GM12878 (cell line): ENCODE measurements around the gene FOLR2. TPM values are rescaled to one million over a fixed set of nuclear protein-coding genes. Genes with fewer than 3 reads are reported as not detected.
A peak's percentile ranks its signal among the peaks of the same experiment; 100 is the strongest.

ENCODE experiments used
- ATAC-seq: fragments of 200-7000 bp; cut with Tn5 transposase; 3 replicates; pipeline ENCODE4 v1.9.1; 2020; ENCODE audit warnings: mild to moderate bottlenecking, moderate library complexity
- BruUV-seq: library from RNA; stranded (reverse); fragments of 400-500 nt; replicated peaks from 2 replicates; lab custom pipeline; 2021; lab: Mats Ljungman, UMichigan
- CTCF ChIA-PET: fragments of 300-600 bp; sonication (Branson Sonifier 250); formaldehyde crosslinking; extraction: SDS; loops from one replicate; lab custom pipeline; 2021; ENCODE audit warnings: inconsistent platforms; lab: Yijun Ruan, JAX
- POLR2A ChIA-PET: fragments of 350-600 bp; formaldehyde crosslinking; extraction: SDS; loops from one replicate; lab custom pipeline; 2021; ENCODE audit warnings: inconsistent platforms; lab: Charles Lee
- RAD21 ChIA-PET: fragments of 300-600 bp; sonication (Branson Sonifier 250); formaldehyde crosslinking; loops from one replicate; lab custom pipeline; 2023; ENCODE audit warnings: antibody characterized with exemption; ENCODE audit not compliant: unreplicated experiment; lab: Charles Lee
- SMC1A ChIA-PET: fragments of 300-600 bp; sonication (Branson Sonifier 250); formaldehyde crosslinking; loops from one replicate; lab custom pipeline; 2023; ENCODE audit not compliant: unreplicated experiment, uncharacterized antibody; lab: Charles Lee
- DNase-seq: peaks from one replicate; pipeline ENCODE4 v3.0.0-alpha.2; 2011; ENCODE audit warnings: low read depth, low spot score
- FAIRE-seq: peaks from 3 replicates; lab custom pipeline; 2011; peaks lifted over from hg19 to GRCh38; lab: Jason Lieb, UNC
- H2AFZ ChIP-seq: 2 replicates; pipeline ENCODE4 v1.6.0; 2011; ENCODE audit warnings: low read depth, low read length, control low read depth; ENCODE audit not compliant: control insufficient read depth
- H3K27ac ChIP-seq: 2 replicates; pipeline ENCODE4 v1.5.1; 2011; ENCODE audit warnings: control low read depth; ENCODE audit not compliant: control insufficient read depth, insufficient read depth
- H3K27me3 ChIP-seq, 2 experiments: replicated peaks in 1 of 2; 2 replicates each; pipeline versions ENCODE4 v1.6.0 to v1.6.1; 2011; ENCODE audit warnings: low read length in 1 of 2; ENCODE audit not compliant: control insufficient read depth in 2 of 2, insufficient read depth in 2 of 2
- H3K36me3 ChIP-seq, 2 experiments: 2 replicates each; pipeline ENCODE4 v1.5.1; 2011; ENCODE audit warnings: low read length in 1 of 2; ENCODE audit not compliant: control insufficient read depth in 2 of 2, insufficient read depth in 2 of 2
- H3K4me1 ChIP-seq: 2 replicates; pipeline ENCODE4 v1.6.1; 2011; ENCODE audit warnings: mild to moderate bottlenecking, low read length, moderate library complexity, mixed read lengths; ENCODE audit not compliant: control insufficient read depth, insufficient read depth
- H3K4me2 ChIP-seq: 2 replicates; pipeline ENCODE4 v1.6.0; 2011; ENCODE audit warnings: control low read depth; ENCODE audit not compliant: control insufficient read depth, insufficient read depth
- H3K4me3 ChIP-seq: fragments of 200-600 bp; sonication (generic); 2 replicates; pipeline ENCODE4 v1.5.1; 2016
- H3K79me2 ChIP-seq: 2 replicates; pipeline ENCODE4 v1.6.0; 2011; ENCODE audit warnings: low read length; ENCODE audit not compliant: control insufficient read depth, insufficient read depth
- H3K9ac ChIP-seq: 2 replicates; pipeline ENCODE4 v1.8.0; 2011; ENCODE audit warnings: low read length, control low read depth, mixed read lengths; ENCODE audit not compliant: control insufficient read depth, insufficient read depth
- H3K9me3 ChIP-seq: replicated peaks from 3 replicates; pipeline ENCODE4 v1.5.1; 2011; ENCODE audit warnings: mild to moderate bottlenecking, low read length; ENCODE audit not compliant: control insufficient read depth, insufficient read depth
- H4K20me1 ChIP-seq: 2 replicates; pipeline ENCODE4 v1.6.0; 2011; ENCODE audit not compliant: control insufficient read depth, insufficient read depth
- ATF2 ChIP-seq: IDR thresholded peaks from 2 replicates; pipeline ENCODE4 v1.6.1; 2012; ENCODE audit warnings: low read length, inconsistent platforms
- BACH1 ChIP-seq: fragments of 450-650 bp; IDR thresholded peaks from 2 replicates; pipeline ENCODE4 v1.6.1; 2017; ENCODE audit warnings: mild to moderate bottlenecking, borderline replicate concordance
- BCL11A ChIP-seq: IDR thresholded peaks from 2 replicates; pipeline ENCODE4 v1.6.1; 2011; ENCODE audit warnings: low read depth, low read length
- CBX5 ChIP-seq: sonication (generic); IDR thresholded peaks from 2 replicates; pipeline ENCODE4 v1.6.1; 2016; ENCODE audit warnings: low read depth, moderate library complexity, mild to moderate bottlenecking, inconsistent platforms
- CEBPZ ChIP-seq: fragments of 150-350 bp; IDR thresholded peaks from 2 replicates; pipeline ENCODE4 v1.6.1; 2016; ENCODE audit warnings: low read depth, low read length
- CHD1 ChIP-seq: IDR thresholded peaks from 2 replicates; pipeline ENCODE4 v1.6.1; 2012; ENCODE audit warnings: low read depth, low read length, improper control_type of control experiment
- EP300 ChIP-seq, 2 experiments: fragments of 150-350 bp in 1 of 2; IDR thresholded peaks; 2 replicates each; pipeline ENCODE4 v1.6.1; 2011 to 2012; ENCODE audit warnings: low read depth in 2 of 2, low read length in 2 of 2, borderline replicate concordance in 1 of 2, improper control_type of control experiment in 1 of 2, inconsistent platforms in 1 of 2; ENCODE audit not compliant: control insufficient read depth in 1 of 2
- IKZF2 ChIP-seq, 2 experiments: fragments of 450-650 bp; IDR thresholded peaks; 2 replicates each; pipeline ENCODE4 v1.6.1; 2017; ENCODE audit warnings: mild to moderate bottlenecking in 2 of 2, moderate library complexity in 2 of 2
- MAX ChIP-seq: IDR thresholded peaks from 2 replicates; pipeline ENCODE4 v1.6.1; 2012; ENCODE audit warnings: low read depth, low read length, improper control_type of control experiment
- MTA2 ChIP-seq: fragments of 450-650 bp; IDR thresholded peaks from 2 replicates; pipeline ENCODE4 v1.6.1; 2016; ENCODE audit warnings: low read depth, mild to moderate bottlenecking, moderate library complexity
- NBN ChIP-seq: fragments of 450-650 bp; IDR thresholded peaks from 2 replicates; pipeline ENCODE4 v1.6.1; 2016
- NFIC ChIP-seq: IDR thresholded peaks from 2 replicates; pipeline ENCODE4 v1.6.1; 2012; ENCODE audit warnings: low read depth, mild to moderate bottlenecking, inconsistent platforms, low read length, moderate library complexity
- NFXL1 ChIP-seq: fragments of 450-650 bp; IDR thresholded peaks from 2 replicates; pipeline ENCODE4 v1.6.1; 2017; ENCODE audit warnings: antibody characterized with exemption, mild to moderate bottlenecking, borderline replicate concordance
- RELB ChIP-seq: fragments of 450-650 bp; IDR thresholded peaks from 2 replicates; pipeline ENCODE4 v1.6.1; 2017; ENCODE audit warnings: low read depth, mild to moderate bottlenecking, moderate library complexity
- SMAD1 ChIP-seq: fragments of 450-650 bp; IDR thresholded peaks from 2 replicates; pipeline ENCODE4 v1.6.1; 2018; ENCODE audit warnings: mild to moderate bottlenecking, low read depth; ENCODE audit not compliant: partially characterized antibody
- STAT1 ChIP-seq: fragments of 450-650 bp; conservative IDR thresholded peaks from 2 replicates; pipeline ENCODE4 v1.6.1; 2014; ENCODE audit warnings: antibody characterized with exemption, mild to moderate bottlenecking
- WRNIP1 ChIP-seq: IDR thresholded peaks from 2 replicates; pipeline ENCODE4 v1.6.1; 2011; ENCODE audit warnings: low read depth, low read length, improper control_type of control experiment, borderline replicate concordance
- WGBS: methylation state at CpG from one replicate; pipeline ENCODE4 v1.1.6; 2016; ENCODE audit warnings: low lambda C conversion rate; ENCODE audit not compliant: insufficient replicate concordance, insufficient coverage; ENCODE audit errors: missing lambda C conversion rate; 5-methylcytosine and 5-hydroxymethylcytosine counted together
- in situ Hi-C: fragments of 300-500 bp; cut with MboI; formaldehyde crosslinking; loops from 9 replicates; pipeline ENCODE4 v1.14.3; 2018; ENCODE audit warnings: mixed read lengths
- intact Hi-C: fragments of 100-400 bp; cut with micrococcal nuclease; formaldehyde crosslinking; loops from one replicate; pipeline ENCODE4 v1.14.2; 2022; ENCODE audit not compliant: unreplicated experiment
- polyA plus RNA-seq, 11 experiments: library from polyadenylated mRNA; depleted of rRNA in 4 of 11; unstranded in 6 of 11; stranded (reverse) in 5 of 11; fragments of >200 nt; fragmentation: Nextera tagmentation in 4 of 11; fragmentation: Illumina TruSeq in 1 of 11; extraction: Ambion mirVana in 4 of 11; extraction: Trizol in 1 of 11; gene quantifications; 1 replicate in 1 of 11; 2 replicates in 10 of 11; pipeline versions ENCODE4 v1.2.1 to v1.2.3, GENCODE V29; 2011 to 2016; ENCODE audit warnings: inconsistent platforms in 2 of 11, missing spikeins in 2 of 11, low read depth in 1 of 11
- total RNA-seq, 4 experiments: library from RNA; depleted of rRNA in 3 of 4; stranded (reverse); fragments of >200 nt in 3 of 4; fragmentation: Illumina TruSeq in 1 of 4; extraction: Trizol in 1 of 4; gene quantifications; 2 replicates each; pipeline versions ENCODE4 v1.2.1 to v1.2.3, GENCODE V29; 2013 to 2021

The FOLR2 gene
- total and polyA plus RNA-seq, 10 of the 15 experiments (the other 5 are each of a cell fraction or from before 2014, with no cell fraction given), result 0.10 to 11.1 (median 1.9) TPM

GRCh38 chr11:72267956-72268617 lies 51.5 kb downstream of the FOLR2 start:
- Histone ChIP-seq H3K27me3 (no peaks in the 10 kb centered on the region), H4K20me1 (no peaks in the 10 kb centered on the region), H3K36me3 (no peaks in the 10 kb centered on the region), H3K79me2 (no peaks in the 10 kb centered on the region), H3K4me2 (no peak overlapping the region), H3K4me1 (peaks cover 2% of the 10 kb centered on the region; the same call in 1 of the 2 replicates), H3K27ac (no peak overlapping the region), H3K9ac (no peak overlapping the region), H3K9me3 (no peaks in the 10 kb centered on the region; the same call in 2 of the 3 replicates), H3K4me3 (no peak overlapping the region), H2AFZ (no peak overlapping the region)
- POLR2A ChIA-PET, result interaction anchor here (1.1 kb wide), 1 partner anchor 45 kb away, joined by 3 read pairs; no protein-coding TSS in a partner anchor
- SMC1A ChIA-PET, result interaction anchor here (0.8 to 3.6 kb wide), 7 partner anchors 9 to 247 kb away, joined by 3 to 13 read pairs (median 4); no protein-coding TSS in a partner anchor
- in situ Hi-C loops, result no loop called here
- WGBS, result 18% methylated on average over 2 of the region's 2 CpGs
- FAIRE-seq (no peak), DNase-seq (no peak), ATAC-seq (peak; percentile 79)
- intact Hi-C loops, result no loop called here
- BruUV-seq, result no TSS peak
- CTCF ChIA-PET, result interaction anchor here (0.6 to 4.0 kb wide), 9 partner anchors 8 to 243 kb away, joined by 3 to 22 read pairs (median 3); no protein-coding TSS in a partner anchor
- RAD21 ChIA-PET, result interaction anchor here (0.7 to 1.1 kb wide), 2 partner anchors 147 to 163 kb away, joined by 4 to 6 read pairs; no protein-coding TSS in a partner anchor
- no peak for TF ChIP-seq NBN
- no peak for TF ChIP-seq SMAD1
- peak; percentile 31; the same call in 1 of the 2 replicates for TF ChIP-seq RELB
- TF ChIP-seq EP300 (IDR thresholded peaks at IDR 0.05; ENCODE audit: borderline replicate concordance in 1 of 2, control insufficient read depth in 1 of 2, low read depth in 2 of 2, low read length in 2 of 2), result peak in 1 of 2 experiments; percentile 56; a peak in 1 of 4 replicates
- TF ChIP-seq CHD1, result no peak
- no peak for TF ChIP-seq CEBPZ
- no peak for TF ChIP-seq WRNIP1
- TF ChIP-seq MTA2, result peak; percentile 46; the same call in 1 of the 2 replicates
- TF ChIP-seq BCL11A, result 0 out of 2 replicates have a peak, but pooled peaks have one; percentile 14
- TF ChIP-seq MAX, result no peak
- no peak for TF ChIP-seq CBX5
- no peak for TF ChIP-seq STAT1
- no peak for TF ChIP-seq ATF2
- no peak for TF ChIP-seq BACH1
- TF ChIP-seq NFIC, result no peak
- peak; percentile 61 to 75 for TF ChIP-seq IKZF2 (IDR thresholded peaks at IDR 0.05)
- no peak for TF ChIP-seq NFXL1
